ENCODE data around the gene HECTD2. TPM values are rescaled to one million over a fixed set of nuclear protein-coding genes. Genes with fewer than 3 reads are reported as not detected.

HECTD2 gene
- total RNA-seq, 4 donors from 2014 or later, result 9.6 to 20.5 (median 20.3) TPM

- TF ChIP-seq, protein P1, sequence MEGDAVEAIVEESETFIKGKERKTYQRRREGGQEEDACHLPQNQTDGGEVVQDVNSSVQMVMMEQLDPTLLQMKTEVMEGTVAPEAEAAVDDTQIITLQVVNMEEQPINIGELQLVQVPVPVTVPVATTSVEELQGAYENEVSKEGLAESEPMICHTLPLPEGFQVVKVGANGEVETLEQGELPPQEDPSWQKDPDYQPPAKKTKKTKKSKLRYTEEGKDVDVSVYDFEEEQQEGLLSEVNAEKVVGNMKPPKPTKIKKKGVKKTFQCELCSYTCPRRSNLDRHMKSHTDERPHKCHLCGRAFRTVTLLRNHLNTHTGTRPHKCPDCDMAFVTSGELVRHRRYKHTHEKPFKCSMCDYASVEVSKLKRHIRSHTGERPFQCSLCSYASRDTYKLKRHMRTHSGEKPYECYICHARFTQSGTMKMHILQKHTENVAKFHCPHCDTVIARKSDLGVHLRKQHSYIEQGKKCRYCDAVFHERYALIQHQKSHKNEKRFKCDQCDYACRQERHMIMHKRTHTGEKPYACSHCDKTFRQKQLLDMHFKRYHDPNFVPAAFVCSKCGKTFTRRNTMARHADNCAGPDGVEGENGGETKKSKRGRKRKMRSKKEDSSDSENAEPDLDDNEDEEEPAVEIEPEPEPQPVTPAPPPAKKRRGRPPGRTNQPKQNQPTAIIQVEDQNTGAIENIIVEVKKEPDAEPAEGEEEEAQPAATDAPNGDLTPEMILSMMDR (IDR thresholded peaks at IDR 0.05; ENCODE audit: low read depth), result no peak
Measured at GRCh38 chr10:91444211-91445182, 34.4 kb downstream of the HECTD2 start.

DNA sequence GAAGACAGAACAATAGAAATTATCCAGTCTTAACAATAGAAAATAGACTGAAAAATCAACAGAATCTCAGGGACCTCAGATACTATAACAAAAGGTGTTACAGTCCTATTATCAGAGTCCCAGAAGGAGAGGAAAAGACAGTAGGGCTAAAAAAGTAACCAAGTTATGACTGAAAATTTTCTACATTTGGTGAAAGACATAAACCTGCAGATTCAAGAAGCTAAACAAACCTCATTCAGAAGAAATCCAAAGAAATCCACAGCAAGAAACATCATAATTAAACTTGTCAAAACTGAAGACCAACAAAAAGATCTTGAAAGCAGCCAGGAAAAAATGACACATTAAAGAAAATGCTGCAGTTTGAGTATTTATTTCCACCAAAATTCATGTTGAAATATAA is 41.9 kb downstream of the HECTD2 start:
- TF ChIP-seq, protein P1 (IDR thresholded peaks at IDR 0.05; ENCODE audit: low read depth), result no peak

DNA sequence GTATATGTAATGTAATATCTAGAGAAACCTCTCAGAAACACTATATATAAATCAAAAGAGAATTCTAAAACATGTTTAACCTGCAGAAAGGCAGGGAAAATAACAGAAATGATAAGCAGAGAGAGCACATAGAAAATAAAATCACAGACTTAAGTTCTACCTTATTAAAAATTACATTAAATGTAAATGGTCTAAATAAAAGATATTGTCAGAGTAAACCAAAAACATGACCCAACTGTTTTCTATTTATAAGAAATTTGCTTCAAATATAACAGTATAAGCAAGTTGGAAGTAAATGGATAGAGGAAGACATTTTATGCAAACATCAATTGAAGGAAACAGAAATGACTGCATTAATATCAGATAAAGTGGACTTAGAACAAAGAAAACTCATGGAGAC is 43.4 kb downstream of the HECTD2 start:
- TF ChIP-seq, protein P1 (IDR thresholded peaks at IDR 0.05; ENCODE audit: low read depth), result no peak

DNA sequence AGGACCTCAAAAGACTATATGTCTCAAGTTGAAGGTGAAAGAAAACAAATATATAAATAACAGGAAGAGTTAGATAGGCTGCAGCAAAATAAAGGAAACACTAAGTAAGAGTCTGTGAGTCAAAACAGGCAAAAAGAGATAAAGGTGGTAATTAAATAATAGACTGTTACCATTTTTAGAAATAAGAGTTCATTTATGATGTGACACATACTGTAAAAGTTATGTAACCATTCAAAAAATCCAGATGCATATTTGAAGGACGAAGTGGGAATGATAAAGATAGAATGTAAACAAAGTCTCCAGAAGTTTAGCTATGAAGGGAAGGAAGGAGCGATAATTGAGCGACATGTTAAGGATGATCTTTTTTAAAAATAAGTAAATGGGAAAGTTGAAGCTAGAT is 50.5 kb downstream of the HECTD2 start:
- TF ChIP-seq, protein P1 (IDR thresholded peaks at IDR 0.05; ENCODE audit: low read depth), result no peak

GRCh38 chr10:91462423-91462822 is 52.3 kb downstream of the HECTD2 start:
- TF ChIP-seq, protein P1 (IDR thresholded peaks at IDR 0.05; ENCODE audit: low read depth), result no peak

- TF ChIP-seq, protein P1 (IDR thresholded peaks at IDR 0.05; ENCODE audit: low read depth), result no peak
Measured at GRCh38 chr10:91464500-91464899, 54.4 kb downstream of the HECTD2 start.

GRCh38 chr10:91465261-91465660 is 55.1 kb downstream of the HECTD2 start:
- TF ChIP-seq, protein P1 (IDR thresholded peaks at IDR 0.05; ENCODE audit: low read depth), result no peak
